Caco-2 (cell line): ENCODE results near the gene CRYZL1. TPM values are rescaled to one million over a fixed set of nuclear protein-coding genes. Genes with fewer than 3 reads are reported as not detected.

Experiments
- BruUV-seq: library from RNA; stranded (reverse); fragments of 400-500 nt; replicated peaks from 2 replicates; lab custom pipeline; 2021; lab: Mats Ljungman, UMichigan
- CTCF ChIA-PET: fragments of 300-600 bp; sonication (Branson Sonifier 250); formaldehyde crosslinking; loops from one replicate; lab custom pipeline; 2022; ENCODE audit warnings: antibody characterized with exemption; lab: Charles Lee
- POLR2A ChIA-PET: fragments of 300-600 bp; sonication (Branson Sonifier 250); formaldehyde crosslinking; loops from one replicate; lab custom pipeline; 2022; ENCODE audit warnings: antibody characterized with exemption; lab: Charles Lee
- DNase-seq, 2 experiments: peaks; one replicate each; pipeline versions ENCODE4 v3.0.0 to v3.0.0-alpha.2; 2020 to 2022
- H3K27me3 ChIP-seq: replicated peaks from 2 replicates; pipeline ENCODE4 v1.6.0; 2011; ENCODE audit warnings: low read length; ENCODE audit not compliant: control insufficient read depth, insufficient read depth
- H3K36me3 ChIP-seq: 2 replicates; pipeline ENCODE4 v1.5.1; 2011; ENCODE audit warnings: low read length; ENCODE audit not compliant: control insufficient read depth, insufficient read depth
- H3K4me1 ChIP-seq: fragments of 250-450 bp; sonication (Bioruptor Pico); 2 replicates; pipeline ENCODE4 v1.5.1; 2020; ENCODE audit warnings: mild to moderate bottlenecking
- H3K4me3 ChIP-seq: 2 replicates; pipeline ENCODE4 v1.5.1; 2011; ENCODE audit warnings: low read depth, mild to moderate bottlenecking, control low read depth, low read length
- H3K9me3 ChIP-seq: fragments of 250-450 bp; sonication (Bioruptor Pico); 2 replicates; pipeline ENCODE4 v1.5.1; 2020; ENCODE audit warnings: mild to moderate bottlenecking, moderate library complexity
- H3K27ac Mint-ChIP-seq: one replicate; pipeline ENCODE4 v1.8.0; 2022; ENCODE audit warnings: mixed read lengths; ENCODE audit not compliant: unreplicated experiment
- H3K27me3 Mint-ChIP-seq: one replicate; pipeline ENCODE4 v1.8.0; 2022; ENCODE audit warnings: mixed read lengths; ENCODE audit not compliant: insufficient read depth, unreplicated experiment
- H3K36me3 Mint-ChIP-seq: one replicate; pipeline ENCODE4 v1.8.0; 2022; ENCODE audit warnings: mild to moderate bottlenecking, mixed read lengths; ENCODE audit not compliant: insufficient read depth, unreplicated experiment
- H3K4me1 Mint-ChIP-seq: one replicate; pipeline ENCODE4 v1.8.0; 2022; ENCODE audit warnings: low read depth, mixed read lengths; ENCODE audit not compliant: unreplicated experiment
- H3K4me3 Mint-ChIP-seq: one replicate; pipeline ENCODE4 v1.8.0; 2022; ENCODE audit warnings: mild to moderate bottlenecking, moderate library complexity, mixed read lengths; ENCODE audit not compliant: unreplicated experiment
- H3K9me3 Mint-ChIP-seq: one replicate; pipeline ENCODE4 v1.8.0; 2022; ENCODE audit warnings: mixed read lengths; ENCODE audit not compliant: unreplicated experiment
- CTCF ChIP-seq, 2 experiments: fragments of 200-600 bp in 1 of 2; IDR thresholded peaks; 1 replicate in 1 of 2; 2 replicates in 1 of 2; pipeline versions ENCODE4 v1.5.1 to v1.8.0; 2011 to 2022; ENCODE audit warnings: antibody characterized with exemption in 1 of 2, control low read depth in 1 of 2, inconsistent platforms in 1 of 2, low read depth in 1 of 2, low read length in 1 of 2, mild to moderate bottlenecking in 1 of 2, moderate library complexity in 1 of 2; ENCODE audit not compliant: insufficient read depth in 1 of 2, severe bottlenecking in 1 of 2, unreplicated experiment in 1 of 2
- intact Hi-C: fragments of 100-400 bp; cut with micrococcal nuclease; formaldehyde crosslinking; loops from one replicate; pipeline ENCODE4 v1.10.0; 2022; ENCODE audit not compliant: unreplicated experiment
- total RNA-seq: library from RNA; stranded (reverse); gene quantifications from 2 replicates; pipeline ENCODE4 v1.2.3, GENCODE V29; 2022

The CRYZL1 gene
- total RNA-seq, 1 experiment from 2014 or later: 26.6 TPM

- no peaks in the 10 kb centered on the region for H3K27me3 ChIP-seq
- ChIA-PET CTCF (interaction anchor here (0.5 to 1.0 kb wide), 4 partner anchors 29 to 803 kb away, joined by 3 to 7 read pairs (median 4); partner anchors contain the start of gene TMEM50B), POLR2A (interaction anchor here (0.5 to 1.0 kb wide), 8 partner anchors 45 to 1265 kb away, joined by 3 to 13 read pairs (median 6); partner anchors contain the start of genes DONSON and TMEM50B)
- peaks cover 19% of the 10 kb centered on the region for H3K4me1 ChIP-seq
- no peaks in the 10 kb centered on the region; the same call in 1 of the 2 replicates for H3K36me3 ChIP-seq
- intact Hi-C loops: loop anchor here (5.0 kb wide), 1 partner anchor 64 kb away; no protein-coding TSS in a partner anchor
- Mint-ChIP-seq H3K4me1 (peaks cover 9% of the 10 kb centered on the region), H3K9me3 (no peaks in the 10 kb centered on the region), H3K27ac (peak overlapping the region; percentile 98), H3K36me3 (peaks cover 71% of the 10 kb centered on the region), H3K27me3 (no peaks in the 10 kb centered on the region), H3K4me3 (peak overlapping the region; percentile 82)
- DNase-seq: peak in 1 of 2 experiments; percentile 79
- no peak for TF ChIP-seq CTCF (IDR thresholded peaks at IDR 0.05; ENCODE audit: insufficient read depth in 1 of 2, low read depth in 1 of 2, low read length in 1 of 2, severe bottlenecking in 1 of 2, unreplicated experiment in 1 of 2)
- no TSS peak for BruUV-seq
- no peaks in the 10 kb centered on the region for H3K9me3 ChIP-seq
- H3K4me3 ChIP-seq: peak overlapping the region; percentile 74
These were observed 97.9 kb downstream of the CRYZL1 start for GRCh38 chr21:33543505-33544129.

GRCh38 chr21:33542640-33543504, 98.7 kb downstream of the CRYZL1 start, which contains the start of gene SON:
TSS of gene SON (plus strand) at chr21:33543038. CDS start at chr21:33543093, 55 bp downstream.
- Histone ChIP-seq H3K4me3 (peak within 1 kb of the TSS; percentile 74), H3K9me3 (no peaks in the 10 kb centered on the region), H3K36me3 (no peaks in the 10 kb centered on the region; the same call in 1 of the 2 replicates), H3K27me3 (no peaks in the 10 kb centered on the region), H3K4me1 (peaks cover 19% of the 10 kb centered on the region)
- H3K36me3 Mint-ChIP-seq: peaks cover 71% of the 10 kb centered on the region
- peak; percentile 98 to 99 for DNase-seq
- ChIA-PET POLR2A (interaction anchor here (0.5 to 1.5 kb wide), 9 partner anchors 45 to 1264 kb away, joined by 3 to 13 read pairs (median 4); partner anchors contain the start of genes DONSON and TMEM50B), CTCF (interaction anchor here (0.5 to 1.0 kb wide), 5 partner anchors 28 to 803 kb away, joined by 3 to 7 read pairs (median 4); partner anchors contain the start of gene TMEM50B)
- H3K27ac Mint-ChIP-seq: peak within 1 kb of the TSS; percentile 98
- H3K4me1 Mint-ChIP-seq: peaks cover 9% of the 10 kb centered on the region
- H3K27me3 Mint-ChIP-seq: no peaks in the 10 kb centered on the region
- intact Hi-C loops: loop anchor here (1.0 to 5.0 kb wide), 2 partner anchors 64 to 98 kb away; partner anchors contain the start of gene CRYZL1
- H3K9me3 Mint-ChIP-seq: peaks cover under 1% of the 10 kb centered on the region
- no peak for TF ChIP-seq CTCF (IDR thresholded peaks at IDR 0.05; ENCODE audit: insufficient read depth in 1 of 2, low read depth in 1 of 2, low read length in 1 of 2, severe bottlenecking in 1 of 2, unreplicated experiment in 1 of 2)
- peak within 1 kb of the TSS; percentile 82 for H3K4me3 Mint-ChIP-seq
- no TSS peak for BruUV-seq
